ENCODE data around the gene HUNK.

Gene HUNK

GRCh38 chr21:32015461-32016139, 142.8 kb downstream of the HUNK start:
- TF ChIP-seq L3MBTL2 (conservative IDR thresholded peaks at IDR 0.05), result no peak
- no peak for TF ChIP-seq BHLHE40 (IDR thresholded peaks at IDR 0.05; ENCODE audit: borderline replicate concordance)
- TF ChIP-seq SUZ12 (IDR thresholded peaks at IDR 0.05), result no peak
- no peak for TF ChIP-seq FOXM1 (IDR thresholded peaks at IDR 0.05; ENCODE audit: borderline replicate concordance)
- no peak for TF ChIP-seq CTBP1 (IDR thresholded peaks at IDR 0.05; ENCODE audit: borderline replicate concordance)
- TF ChIP-seq ARNT (IDR thresholded peaks at IDR 0.05), result no peak
- TF ChIP-seq LEF1 (IDR thresholded peaks at IDR 0.05; ENCODE audit: borderline replicate concordance), result no peak
- TF ChIP-seq PKNOX1 (IDR thresholded peaks at IDR 0.05), result no peak
- no peak for TF ChIP-seq SP1 (IDR thresholded peaks at IDR 0.05)
- TF ChIP-seq FOXA1 (IDR thresholded peaks at IDR 0.05), result no peak
- TF ChIP-seq TARDBP (IDR thresholded peaks at IDR 0.05), result no peak
- no peak for TF ChIP-seq ZNF384 (IDR thresholded peaks at IDR 0.05)
- TF ChIP-seq ELF4 (IDR thresholded peaks at IDR 0.05), result no peak
- DNase-seq (ENCODE audit: extremely low spot score), result no peak
- ChIA-PET POLR2A (no interaction called here), CTCF (no interaction called here)

- ChIA-PET POLR2A (no interaction called here), CTCF (no interaction called here)
- TF ChIP-seq NFRKB (IDR thresholded peaks at IDR 0.05), result no peak
- TF ChIP-seq ZNF384 (IDR thresholded peaks at IDR 0.05), result no peak
- TF ChIP-seq FOXA1 (IDR thresholded peaks at IDR 0.05), result no peak
- no peak for TF ChIP-seq FOXK2 (IDR thresholded peaks at IDR 0.05)
- TF ChIP-seq L3MBTL2 (conservative IDR thresholded peaks at IDR 0.05), result no peak
- no peak for DNase-seq (ENCODE audit: extremely low spot score)
Observed at GRCh38 chr21:32018381-32018780, 145.6 kb downstream of the HUNK start.

DNA sequence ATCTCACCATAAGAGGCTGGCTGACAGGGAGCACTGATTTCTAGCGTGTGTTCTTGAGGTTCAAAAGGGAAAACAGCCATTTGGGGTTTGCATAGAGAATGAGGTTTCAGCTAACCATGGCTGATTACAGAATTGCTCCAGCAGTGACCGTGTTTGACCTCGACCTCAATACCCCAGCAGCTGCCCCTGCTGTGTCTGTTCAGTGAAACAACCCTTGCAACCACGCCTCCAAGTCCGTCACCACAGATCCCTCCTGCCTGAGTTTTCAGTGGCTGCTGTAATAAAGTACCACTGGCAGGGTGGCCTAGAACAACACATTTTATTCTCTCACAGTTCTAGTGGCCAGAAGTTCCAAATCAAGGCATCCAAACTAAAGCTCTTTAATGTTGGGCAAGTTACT, 147.7 kb downstream of the HUNK start:
- no peak for DNase-seq (ENCODE audit: extremely low spot score)
- TF ChIP-seq LEF1 (IDR thresholded peaks at IDR 0.05; ENCODE audit: borderline replicate concordance) (no peak), ZNF384 (IDR thresholded peaks at IDR 0.05) (no peak), ARNT (IDR thresholded peaks at IDR 0.05) (no peak), CTBP1 (IDR thresholded peaks at IDR 0.05; ENCODE audit: borderline replicate concordance) (no peak), SUZ12 (IDR thresholded peaks at IDR 0.05) (no peak), PKNOX1 (IDR thresholded peaks at IDR 0.05) (no peak), HDGF (IDR thresholded peaks at IDR 0.05; ENCODE audit: borderline replicate concordance) (no peak), BHLHE40 (IDR thresholded peaks at IDR 0.05; ENCODE audit: borderline replicate concordance) (no peak), L3MBTL2 (conservative IDR thresholded peaks at IDR 0.05) (no peak), ELF4 (IDR thresholded peaks at IDR 0.05) (no peak), TARDBP (IDR thresholded peaks at IDR 0.05) (no peak), NFRKB (IDR thresholded peaks at IDR 0.05) (no peak), FOXM1 (IDR thresholded peaks at IDR 0.05; ENCODE audit: borderline replicate concordance) (no peak), SP1 (IDR thresholded peaks at IDR 0.05) (no peak), FOXK2 (IDR thresholded peaks at IDR 0.05) (no peak)
- POLR2A ChIA-PET, result no interaction called here
- CTCF ChIA-PET, result interaction anchor here (0.6 kb wide), 1 partner anchor 261 kb away, joined by 3 read pairs; no protein-coding TSS in a partner anchor

DNA sequence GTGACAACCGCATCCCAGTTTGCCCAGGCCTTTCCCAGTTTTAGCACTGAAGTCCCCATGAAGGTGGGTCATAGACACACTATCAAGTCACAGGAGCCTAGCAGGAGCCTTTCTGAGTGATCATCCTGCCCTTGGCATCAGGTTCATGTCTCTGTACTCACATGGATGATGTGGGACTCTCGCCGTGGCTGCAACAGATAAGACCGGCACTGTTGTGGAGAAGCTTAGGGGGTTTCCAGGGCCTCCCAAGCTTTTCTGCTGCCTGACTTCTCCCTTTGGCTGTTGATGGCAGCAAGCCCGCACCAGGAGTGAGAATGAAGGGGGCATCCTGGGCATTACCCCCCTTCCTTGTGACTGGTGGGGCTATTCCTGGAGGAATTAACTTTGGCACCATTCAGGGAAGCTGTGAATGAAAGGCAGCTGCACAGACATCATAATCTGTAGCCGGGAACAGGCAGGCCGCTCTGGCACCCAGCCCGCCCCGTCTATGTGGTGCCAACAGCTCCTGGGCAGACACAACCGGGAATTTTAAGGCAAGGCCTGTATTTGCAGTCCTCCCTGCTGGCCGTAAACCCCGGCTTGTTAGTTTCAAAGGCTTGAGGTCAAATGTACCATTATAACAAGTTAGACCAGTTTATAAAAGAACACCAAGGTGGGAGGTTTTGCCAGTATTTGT, 148.6 kb downstream of the HUNK start:
- ChIA-PET CTCF (no interaction called here), POLR2A (no interaction called here)
- TF ChIP-seq FOXK2 (IDR thresholded peaks at IDR 0.05) (no peak), ZNF384 (IDR thresholded peaks at IDR 0.05) (no peak), ARNT (IDR thresholded peaks at IDR 0.05) (no peak), LEF1 (IDR thresholded peaks at IDR 0.05; ENCODE audit: borderline replicate concordance) (no peak), NFRKB (IDR thresholded peaks at IDR 0.05) (no peak)
- no peak for DNase-seq (ENCODE audit: extremely low spot score)

DNA sequence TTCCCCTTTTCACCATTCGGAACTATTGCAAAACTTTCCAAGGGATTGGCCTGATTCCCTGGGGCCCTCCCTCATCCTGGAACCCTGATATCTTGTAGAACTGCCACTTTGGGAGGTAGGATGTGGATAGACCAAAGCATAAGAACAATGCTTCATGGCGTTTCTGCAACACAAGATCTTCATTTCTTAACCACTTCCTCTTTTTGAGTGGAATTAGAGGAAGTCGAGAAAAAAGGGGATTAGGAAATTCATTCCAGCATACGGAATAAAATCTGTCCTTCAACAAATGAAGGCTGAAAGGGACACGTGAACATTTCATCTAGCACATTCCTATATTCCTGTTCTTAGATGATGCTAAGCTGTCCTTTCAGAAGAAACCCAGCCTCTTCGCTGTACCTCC, 149.3 kb downstream of the HUNK start:
- DNase-seq (ENCODE audit: extremely low spot score), result no peak
- no peak for TF ChIP-seq CTBP1 (IDR thresholded peaks at IDR 0.05; ENCODE audit: borderline replicate concordance)
- no peak for TF ChIP-seq ELF4 (IDR thresholded peaks at IDR 0.05)
- TF ChIP-seq SP1 (IDR thresholded peaks at IDR 0.05), result no peak
- ChIA-PET POLR2A (no interaction called here), CTCF (no interaction called here)

GRCh38 chr21:32030146-32030652, 157.4 kb downstream of the HUNK start:
- no peak for DNase-seq (ENCODE audit: extremely low spot score)
- TF ChIP-seq TARDBP (IDR thresholded peaks at IDR 0.05) (no peak), HDGF (IDR thresholded peaks at IDR 0.05; ENCODE audit: borderline replicate concordance) (no peak), ZNF384 (IDR thresholded peaks at IDR 0.05) (no peak), SUZ12 (IDR thresholded peaks at IDR 0.05) (no peak), PKNOX1 (IDR thresholded peaks at IDR 0.05) (no peak), FOXA1 (IDR thresholded peaks at IDR 0.05) (no peak), L3MBTL2 (conservative IDR thresholded peaks at IDR 0.05) (no peak), FOXK2 (IDR thresholded peaks at IDR 0.05) (no peak), BHLHE40 (IDR thresholded peaks at IDR 0.05; ENCODE audit: borderline replicate concordance) (no peak), ARNT (IDR thresholded peaks at IDR 0.05) (no peak), NFRKB (IDR thresholded peaks at IDR 0.05) (no peak), SP1 (IDR thresholded peaks at IDR 0.05) (no peak), CTBP1 (IDR thresholded peaks at IDR 0.05; ENCODE audit: borderline replicate concordance) (no peak), LEF1 (IDR thresholded peaks at IDR 0.05; ENCODE audit: borderline replicate concordance) (no peak), ELF4 (IDR thresholded peaks at IDR 0.05) (no peak), FOXM1 (IDR thresholded peaks at IDR 0.05; ENCODE audit: borderline replicate concordance) (no peak)
- CTCF ChIA-PET, result no interaction called here
- POLR2A ChIA-PET, result interaction anchor here (0.5 kb wide), 1 partner anchor 87 kb away, joined by 3 read pairs; no protein-coding TSS in a partner anchor
